ENCODE data around the gene GALNT6.
"Not testable (repeated sequence)": the region's sequence is repeated elsewhere in the genome, so short reads cannot be mapped to it uniquely, and the experiment has no call there.

Gene GALNT6

DNA sequence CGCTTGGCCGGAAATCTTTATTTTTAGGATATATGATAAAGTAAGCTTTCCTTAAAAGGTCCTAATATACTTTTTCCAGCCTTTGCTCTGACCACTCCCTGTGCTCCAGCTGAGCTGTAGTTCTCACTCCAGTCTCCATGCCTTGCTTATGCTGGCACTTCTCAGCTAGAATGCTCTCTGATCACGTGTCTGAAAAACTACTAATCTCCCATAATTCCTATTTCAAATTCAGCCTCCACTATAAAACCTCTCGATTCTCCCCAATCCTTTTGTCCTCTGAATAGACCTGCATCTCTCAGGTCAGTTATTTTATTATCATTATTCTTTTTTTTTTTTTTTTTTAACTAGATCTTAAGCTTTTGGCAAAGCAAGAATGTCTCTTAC lies 70.9 kb downstream of the GALNT6 start:
- Histone ChIP-seq H3K9ac (ENCODE audit: low read length) (no peak overlapping the region), H3K4me1 (ENCODE audit: control insufficient read depth, insufficient read depth, low read length) (no peaks in the 10 kb centered on the region), H3K36me3 (ENCODE audit: control insufficient read depth, insufficient read depth, low read length) (no peaks in the 10 kb centered on the region), H3K4me3 (ENCODE audit: low read length) (no peak overlapping the region), H3K27ac (ENCODE audit: low read depth, low read length) (no peak overlapping the region), H3K27me3 (ENCODE audit: control insufficient read depth, insufficient read depth, low read length) (no peaks in the 10 kb centered on the region)

DNA sequence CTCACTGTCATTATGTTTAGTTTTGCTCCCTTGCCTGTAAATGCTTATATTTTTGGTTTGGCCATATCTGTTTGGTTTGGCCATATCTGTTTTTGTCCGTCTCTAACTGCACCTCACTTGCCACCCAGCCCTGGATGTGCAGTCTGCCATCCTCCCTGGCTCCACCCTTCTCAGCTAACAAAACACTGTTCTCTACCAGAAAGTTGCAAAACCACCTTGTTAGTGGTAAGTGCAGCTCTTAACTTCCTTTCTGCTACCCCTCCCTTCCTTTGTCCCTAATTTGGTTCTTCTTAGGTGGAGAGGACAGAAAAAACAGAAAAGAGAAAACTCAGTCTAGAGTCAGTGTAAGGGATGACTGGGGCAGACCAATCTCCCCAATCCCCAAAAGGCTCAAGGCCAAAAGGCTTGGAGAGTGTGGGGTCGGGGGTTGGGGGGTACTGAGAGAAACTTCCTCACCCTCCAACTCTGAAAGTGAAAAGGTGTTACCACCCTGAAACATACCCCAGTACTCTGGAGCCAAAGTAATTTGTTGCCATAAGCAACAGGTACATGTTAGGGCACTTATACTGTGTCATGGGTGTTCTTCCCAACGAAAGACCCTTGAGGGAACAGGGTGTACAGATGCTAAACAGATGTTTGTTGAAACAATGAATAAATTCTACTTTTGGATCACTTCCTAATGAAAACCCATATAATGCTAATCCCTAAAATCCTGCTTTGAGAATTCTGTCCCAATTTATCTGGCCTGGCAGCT lies 72.2 kb downstream of the GALNT6 start:
- Histone ChIP-seq H3K4me1 (ENCODE audit: control insufficient read depth, insufficient read depth, low read length) (no peaks in the 10 kb centered on the region), H3K4me3 (ENCODE audit: low read length) (no peak overlapping the region), H3K27me3 (ENCODE audit: control insufficient read depth, insufficient read depth, low read length) (no peaks in the 10 kb centered on the region), H3K9ac (ENCODE audit: low read length) (no peak overlapping the region), H3K27ac (ENCODE audit: low read depth, low read length) (no peak overlapping the region), H3K36me3 (ENCODE audit: control insufficient read depth, insufficient read depth, low read length) (no peaks in the 10 kb centered on the region)

- H3K27me3 ChIP-seq (ENCODE audit: control insufficient read depth, insufficient read depth, low read length); H3K9ac ChIP-seq (ENCODE audit: low read length); H3K4me3 ChIP-seq (ENCODE audit: low read length); H3K27ac ChIP-seq (ENCODE audit: low read depth, low read length); H3K4me1 ChIP-seq (ENCODE audit: control insufficient read depth, insufficient read depth, low read length); H3K36me3 ChIP-seq (ENCODE audit: control insufficient read depth, insufficient read depth, low read length): not testable (repeated sequence)
Observed at GRCh38 chr12:51318057-51318806, 73.0 kb downstream of the GALNT6 start.

- H3K9ac ChIP-seq (ENCODE audit: low read length) = no peak overlapping the region
- H3K27ac ChIP-seq (ENCODE audit: low read depth, low read length) = no peak overlapping the region
- H3K36me3 ChIP-seq (ENCODE audit: control insufficient read depth, insufficient read depth, low read length) = no peaks in the 10 kb centered on the region
- no peak overlapping the region for H3K4me3 ChIP-seq (ENCODE audit: low read length)
- no peaks in the 10 kb centered on the region for H3K4me1 ChIP-seq (ENCODE audit: control insufficient read depth, insufficient read depth, low read length)
- H3K27me3 ChIP-seq (ENCODE audit: control insufficient read depth, insufficient read depth, low read length) = no peaks in the 10 kb centered on the region
Observed at GRCh38 chr12:51311389-51311788, 79.8 kb downstream of the GALNT6 start.

DNA sequence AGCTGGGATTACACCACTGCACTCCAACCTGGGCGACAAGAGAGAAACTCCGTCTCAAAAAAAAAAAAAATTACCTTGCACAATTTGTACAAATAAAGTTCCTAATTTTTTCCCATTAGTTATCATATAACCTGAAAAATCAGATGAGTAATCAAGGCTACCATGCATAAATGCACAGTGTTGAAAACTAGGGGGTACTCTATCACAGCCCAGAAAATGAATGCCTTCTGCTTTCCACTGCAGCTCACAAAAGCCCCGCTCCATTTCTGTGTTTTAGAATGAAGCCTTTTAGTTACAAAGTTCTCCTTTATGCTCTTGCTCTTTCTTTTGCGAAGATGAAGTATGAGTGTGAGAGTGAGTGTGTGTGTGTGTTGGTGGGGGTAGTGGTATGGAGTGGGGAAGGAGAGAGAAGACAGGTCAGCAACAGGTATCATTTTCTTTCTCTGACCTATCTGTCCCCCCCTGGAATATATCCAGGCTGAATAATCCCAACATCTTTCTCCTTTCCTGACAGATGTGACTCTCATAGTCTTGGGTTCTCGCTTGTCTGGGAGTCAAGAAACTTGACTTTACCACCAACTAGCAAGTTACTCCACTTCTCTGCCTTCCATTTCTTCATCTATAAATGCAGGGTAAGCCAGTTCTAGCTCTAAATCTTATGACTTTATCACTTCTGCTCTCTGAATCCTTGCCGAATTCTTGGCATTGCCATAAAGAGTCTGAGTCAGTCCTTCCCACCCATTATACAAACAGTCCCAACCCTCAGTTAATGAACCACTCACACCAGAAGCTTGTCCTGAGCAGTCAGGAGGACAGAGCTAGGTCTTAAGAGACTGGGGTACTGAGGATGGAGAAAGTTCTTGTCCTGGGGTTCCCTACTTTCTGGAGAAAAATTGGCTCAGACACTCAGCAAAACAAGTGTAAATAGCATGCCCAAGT lies 83.3 kb downstream of the GALNT6 start:
- no peaks in the 10 kb centered on the region for H3K36me3 ChIP-seq (ENCODE audit: control insufficient read depth, insufficient read depth, low read length)
- H3K27me3 ChIP-seq (ENCODE audit: control insufficient read depth, insufficient read depth, low read length) = no peaks in the 10 kb centered on the region
- H3K4me1 ChIP-seq (ENCODE audit: control insufficient read depth, insufficient read depth, low read length) = no peaks in the 10 kb centered on the region
- H3K27ac ChIP-seq (ENCODE audit: low read depth, low read length) = no peak overlapping the region
- no peak overlapping the region for H3K4me3 ChIP-seq (ENCODE audit: low read length)
- H3K9ac ChIP-seq (ENCODE audit: low read length) = no peak overlapping the region

GRCh38 chr12:51306507-51306906 lies 84.7 kb downstream of the GALNT6 start:
- Histone ChIP-seq H3K4me3 (ENCODE audit: low read length) (no peak overlapping the region), H3K9ac (ENCODE audit: low read length) (no peak overlapping the region), H3K36me3 (ENCODE audit: control insufficient read depth, insufficient read depth, low read length) (no peaks in the 10 kb centered on the region), H3K27ac (ENCODE audit: low read depth, low read length) (no peak overlapping the region), H3K4me1 (ENCODE audit: control insufficient read depth, insufficient read depth, low read length) (no peaks in the 10 kb centered on the region), H3K27me3 (ENCODE audit: control insufficient read depth, insufficient read depth, low read length) (no peaks in the 10 kb centered on the region)
